Suprapubic skin (tissue), 4 donors: ENCODE results near the gene WWC1. TPM values are rescaled to one million over a fixed set of nuclear protein-coding genes. Genes with fewer than 3 reads are reported as not detected.

Source experiments
- DNase-seq, 2 donors: peaks; one replicate each; pipeline ENCODE4 v3.0.0-alpha.2; 2019; ENCODE audit warnings: low spot score in 2 of 2
- H3K27ac ChIP-seq: fragments of 200-600 bp; sonication (generic); one replicate; pipeline ENCODE4 v1.5.1; 2019
- H3K27me3 ChIP-seq: fragments of 200-600 bp; sonication (generic); one replicate; pipeline ENCODE4 v1.5.1; 2019
- H3K36me3 ChIP-seq: fragments of 200-600 bp; sonication (generic); one replicate; pipeline ENCODE4 v1.5.1; 2019
- H3K4me1 ChIP-seq: fragments of 200-600 bp; sonication (generic); one replicate; pipeline ENCODE4 v1.5.1; 2019
- H3K4me3 ChIP-seq: fragments of 200-600 bp; sonication (generic); one replicate; pipeline ENCODE4 v1.5.1; 2019; ENCODE audit warnings: mild to moderate bottlenecking
- H3K9me3 ChIP-seq: fragments of 200-600 bp; sonication (generic); one replicate; pipeline ENCODE4 v1.5.1; 2019
- EP300 ChIP-seq: sonication (generic); formaldehyde crosslinking; IDR thresholded peaks from one replicate; pipeline ENCODE4 v1.6.1; 2017; ENCODE audit warnings: antibody characterized with exemption
- POLR2A ChIP-seq, 2 donors: fragments of 450-650 bp; IDR thresholded peaks; one replicate each; pipeline ENCODE4 v1.6.1; 2017; ENCODE audit warnings: antibody characterized with exemption in 2 of 2, mild to moderate bottlenecking in 2 of 2, moderate library complexity in 2 of 2
- POLR2AphosphoS5 ChIP-seq, 3 donors: sonication (generic); formaldehyde crosslinking; IDR thresholded peaks; one replicate each; pipeline ENCODE4 v1.6.1; 2017; ENCODE audit warnings: antibody characterized with exemption in 3 of 3
- WGBS: methylation state at CpG from one replicate; pipeline ENCODE4 v1.1.5; 2018; 5-methylcytosine and 5-hydroxymethylcytosine counted together
- total RNA-seq, 4 donors: library from RNA; depleted of rRNA; stranded (reverse); fragments of >200 nt; gene quantifications; one replicate each; pipeline ENCODE4 v1.1.0, GENCODE V29; 2016
- TF ChIP-seq, protein P1 (sequence below), 2 donors: fragments of 200-600 bp in 1 of 2; fragments of 450-650 bp in 1 of 2; sonication (generic) in 1 of 2; IDR thresholded peaks; one replicate each; pipeline ENCODE4 v1.5.1; 2016 to 2019; ENCODE audit warnings: antibody characterized with exemption in 2 of 2, mild to moderate bottlenecking in 1 of 2, moderate library complexity in 1 of 2

The WWC1 gene
- total RNA-seq, 4 donors from 2014 or later: 28.3 to 38.3 (median 31.6) TPM

DNA sequence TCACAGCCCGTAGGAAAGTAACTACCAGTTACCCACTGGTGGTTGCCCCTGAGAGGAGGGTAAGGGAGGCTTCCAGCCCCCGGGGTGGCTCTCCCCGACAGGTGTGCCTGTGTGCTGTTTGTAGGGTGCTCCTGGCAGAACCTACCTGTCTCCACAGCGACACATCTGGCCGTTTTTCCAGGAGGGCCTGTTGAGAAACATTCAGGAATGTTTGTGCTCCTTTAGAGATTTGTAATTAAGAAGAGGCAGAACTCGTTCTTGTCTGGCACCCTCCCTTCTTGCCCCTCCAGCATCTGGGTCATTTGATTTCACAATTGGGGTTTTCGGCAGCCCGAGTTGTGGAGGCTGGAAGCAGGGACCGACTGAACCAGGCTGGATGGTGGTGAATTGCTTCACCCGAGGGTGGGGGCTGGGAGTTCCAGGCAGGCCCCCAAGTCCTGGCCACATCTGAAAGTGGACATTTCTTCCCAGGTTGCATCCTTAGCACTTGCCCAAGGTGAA lies 74.2 kb downstream of the WWC1 start:
- Histone ChIP-seq H3K4me3 (peak overlapping the region; percentile 0), H3K4me1 (peaks cover 32% of the 10 kb centered on the region), H3K27me3 (peaks cover 1% of the 10 kb centered on the region), H3K36me3 (no peaks in the 10 kb centered on the region), H3K27ac (peak overlapping the region; percentile 68), H3K9me3 (no peaks in the 10 kb centered on the region)
- peak in 1 of 2 donors; percentile 74 for DNase-seq
- WGBS: 18% methylated on average over 9 of the region's 10 CpGs
- TF ChIP-seq, protein P1, sequence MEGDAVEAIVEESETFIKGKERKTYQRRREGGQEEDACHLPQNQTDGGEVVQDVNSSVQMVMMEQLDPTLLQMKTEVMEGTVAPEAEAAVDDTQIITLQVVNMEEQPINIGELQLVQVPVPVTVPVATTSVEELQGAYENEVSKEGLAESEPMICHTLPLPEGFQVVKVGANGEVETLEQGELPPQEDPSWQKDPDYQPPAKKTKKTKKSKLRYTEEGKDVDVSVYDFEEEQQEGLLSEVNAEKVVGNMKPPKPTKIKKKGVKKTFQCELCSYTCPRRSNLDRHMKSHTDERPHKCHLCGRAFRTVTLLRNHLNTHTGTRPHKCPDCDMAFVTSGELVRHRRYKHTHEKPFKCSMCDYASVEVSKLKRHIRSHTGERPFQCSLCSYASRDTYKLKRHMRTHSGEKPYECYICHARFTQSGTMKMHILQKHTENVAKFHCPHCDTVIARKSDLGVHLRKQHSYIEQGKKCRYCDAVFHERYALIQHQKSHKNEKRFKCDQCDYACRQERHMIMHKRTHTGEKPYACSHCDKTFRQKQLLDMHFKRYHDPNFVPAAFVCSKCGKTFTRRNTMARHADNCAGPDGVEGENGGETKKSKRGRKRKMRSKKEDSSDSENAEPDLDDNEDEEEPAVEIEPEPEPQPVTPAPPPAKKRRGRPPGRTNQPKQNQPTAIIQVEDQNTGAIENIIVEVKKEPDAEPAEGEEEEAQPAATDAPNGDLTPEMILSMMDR (IDR thresholded peaks at IDR 0.05): peak in 1 of 2 donors; percentile 44
- TF ChIP-seq EP300: no peak

DNA sequence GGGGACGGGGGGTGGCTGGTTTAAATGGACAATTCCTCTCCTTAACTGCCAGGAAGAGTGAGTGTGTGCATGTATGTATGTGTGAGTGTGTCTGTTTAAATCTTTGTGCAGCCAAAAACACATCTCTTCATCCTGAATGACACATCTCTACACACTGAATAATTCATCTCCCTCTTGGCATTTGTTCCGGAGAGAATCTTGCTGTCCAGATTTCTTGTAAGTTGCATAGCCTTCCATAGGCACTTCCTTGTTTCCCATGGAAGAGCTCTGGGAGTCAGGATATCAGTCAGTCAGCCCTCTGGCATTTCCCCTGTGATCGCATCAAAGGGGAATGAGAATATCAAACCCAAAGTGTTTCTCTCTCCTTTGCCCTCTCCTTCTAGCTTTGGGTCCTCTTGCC lies 74.7 kb downstream of the WWC1 start:
- no peak for TF ChIP-seq EP300
- TF ChIP-seq POLR2A (IDR thresholded peaks at IDR 0.05): no peak
- TF ChIP-seq POLR2AphosphoS5 (IDR thresholded peaks at IDR 0.05): no peak
- TF ChIP-seq, protein P1 (IDR thresholded peaks at IDR 0.05): no peak
- Histone ChIP-seq H3K27me3 (no peaks in the 10 kb centered on the region), H3K36me3 (no peaks in the 10 kb centered on the region), H3K4me1 (peaks cover 28% of the 10 kb centered on the region), H3K9me3 (no peaks in the 10 kb centered on the region), H3K4me3 (no peak overlapping the region), H3K27ac (peak overlapping the region; percentile 68)
- no peak for DNase-seq
- WGBS: 10% methylated on average over 3 of the region's 3 CpGs

DNA sequence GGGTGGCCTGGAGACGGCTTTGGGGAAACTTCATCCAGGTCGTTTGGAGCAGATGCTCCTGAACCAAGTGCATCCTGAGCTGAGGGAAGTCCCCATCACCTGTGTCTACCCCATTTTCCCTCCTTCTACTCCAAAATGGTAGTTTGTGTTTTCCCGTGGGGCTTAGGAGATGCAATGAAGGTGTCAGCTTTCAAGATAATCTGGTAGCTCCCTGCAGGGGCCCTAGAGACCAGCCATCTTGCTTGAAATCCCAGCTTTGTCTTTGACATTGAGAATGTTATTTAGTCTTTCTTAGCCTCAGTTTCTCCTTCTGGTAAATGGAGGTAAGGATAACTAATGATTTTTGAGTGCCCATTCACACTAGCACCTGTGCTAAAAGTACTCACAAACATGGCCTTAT lies 77.4 kb downstream of the WWC1 start:
- H3K27ac ChIP-seq: no peak overlapping the region

DNA sequence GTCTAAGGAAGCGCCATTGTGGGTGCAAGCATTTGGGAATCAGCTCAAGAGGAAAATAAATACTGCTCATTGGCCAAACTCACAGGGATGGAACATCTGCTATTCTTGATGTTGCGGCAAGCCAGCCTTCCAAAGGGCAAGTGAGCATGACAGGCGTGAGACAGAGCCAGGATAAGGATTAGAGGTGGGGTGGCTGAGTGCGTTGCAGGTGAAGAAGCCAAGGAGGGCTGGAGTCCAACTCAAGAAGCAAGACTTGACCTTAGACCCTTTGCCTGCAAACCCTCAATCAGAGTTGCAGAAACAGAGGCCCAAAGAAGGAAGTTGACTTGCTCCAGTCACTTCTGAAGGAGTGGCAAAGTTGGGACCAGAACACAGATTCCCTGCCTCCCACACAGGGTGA lies 79.4 kb downstream of the WWC1 start:
- Histone ChIP-seq H3K9me3 (no peaks in the 10 kb centered on the region), H3K4me1 (peaks cover 7% of the 10 kb centered on the region), H3K36me3 (no peaks in the 10 kb centered on the region), H3K27me3 (no peaks in the 10 kb centered on the region), H3K27ac (no peak overlapping the region), H3K4me3 (no peak overlapping the region)
- DNase-seq: no peak
- 90% methylated on average over 4 of the region's 4 CpGs for WGBS
- no peak for TF ChIP-seq POLR2A (IDR thresholded peaks at IDR 0.05)
- TF ChIP-seq, protein P1 (IDR thresholded peaks at IDR 0.05): no peak

More for the DNA sequence above, 77.4 kb downstream of the WWC1 start:
- Histone ChIP-seq H3K4me3 (no peak overlapping the region), H3K4me1 (peaks cover 26% of the 10 kb centered on the region), H3K9me3 (no peaks in the 10 kb centered on the region), H3K27me3 (no peaks in the 10 kb centered on the region), H3K36me3 (no peaks in the 10 kb centered on the region)
- no peak for TF ChIP-seq EP300
- TF ChIP-seq, protein P1 (IDR thresholded peaks at IDR 0.05): no peak
- no peak for TF ChIP-seq POLR2AphosphoS5 (IDR thresholded peaks at IDR 0.05)
- no peak for TF ChIP-seq POLR2A (IDR thresholded peaks at IDR 0.05)
- DNase-seq: no peak
- WGBS: 85% methylated on average over 3 of the region's 3 CpGs

DNA sequence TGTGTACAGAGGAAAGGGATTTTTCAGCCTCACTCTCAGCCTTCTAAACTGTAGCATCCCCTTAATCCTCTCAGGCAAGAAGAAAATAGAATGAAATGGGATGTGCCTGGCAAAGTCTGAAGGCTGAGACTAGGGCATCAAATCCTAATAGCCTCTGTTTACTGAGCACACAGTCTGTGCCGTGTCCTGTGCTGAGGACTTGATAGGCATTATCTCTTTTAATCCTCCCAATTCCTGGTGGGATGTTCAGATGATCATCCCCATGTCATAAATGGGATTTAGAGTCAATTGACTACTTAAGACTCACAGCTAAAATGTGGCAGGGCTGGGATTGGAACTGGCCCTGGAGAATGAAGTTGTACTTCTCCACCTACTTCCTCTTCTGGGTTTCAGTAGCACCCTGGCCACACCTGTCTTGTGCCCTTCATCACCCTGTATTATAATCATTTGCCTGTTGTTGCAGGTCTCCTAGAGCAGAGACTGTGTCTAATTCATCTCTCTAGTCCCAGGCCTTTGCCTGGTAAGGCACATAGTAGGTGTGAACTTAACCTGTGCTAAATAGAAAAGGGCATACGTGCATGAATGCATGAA lies 81.0 kb downstream of the WWC1 start:
- Histone ChIP-seq H3K27ac (no peak overlapping the region), H3K4me1 (no peaks in the 10 kb centered on the region), H3K9me3 (no peaks in the 10 kb centered on the region), H3K27me3 (no peaks in the 10 kb centered on the region), H3K4me3 (no peak overlapping the region), H3K36me3 (no peaks in the 10 kb centered on the region)
- 86% methylated on average over 2 of the region's 2 CpGs for WGBS
- DNase-seq: no peak
- TF ChIP-seq EP300 (no peak), POLR2AphosphoS5 (IDR thresholded peaks at IDR 0.05) (no peak), POLR2A (IDR thresholded peaks at IDR 0.05) (no peak)
- TF ChIP-seq, protein P1 (IDR thresholded peaks at IDR 0.05): no peak
